RWPE2 (cell line): ENCODE measurements around the gene MAP3K5.

Experiments used
- ATAC-seq: fragments of 200-7000 bp; cut with Tn5 transposase; 3 replicates; pipeline ENCODE4 v1.9.1; 2021; ENCODE audit warnings: low read depth
- DNase-seq: peaks from one replicate; pipeline ENCODE4 v3.0.0-alpha.2; 2020; ENCODE audit warnings: low spot score
- H3K27ac ChIP-seq: fragments of 450-650 bp; 2 replicates; pipeline ENCODE4 v1.5.1; 2017; ENCODE audit warnings: mild to moderate bottlenecking; ENCODE audit not compliant: poor library complexity, severe bottlenecking
- H3K27me3 ChIP-seq: fragments of 250-450 bp; sonication (Bioruptor Pico); 2 replicates; pipeline ENCODE4 v1.5.1; 2021; ENCODE audit warnings: mild to moderate bottlenecking, moderate library complexity; ENCODE audit not compliant: insufficient read depth, poor library complexity, severe bottlenecking
- H3K36me3 ChIP-seq: fragments of 250-450 bp; sonication (Bioruptor Pico); 2 replicates; pipeline ENCODE4 v1.5.1; 2020; ENCODE audit warnings: low read depth, mild to moderate bottlenecking, moderate library complexity
- H3K4me1 ChIP-seq: fragments of 250-450 bp; sonication (Bioruptor Pico); 2 replicates; pipeline ENCODE4 v1.5.1; 2021; ENCODE audit warnings: mild to moderate bottlenecking, moderate library complexity; ENCODE audit not compliant: insufficient read depth, poor library complexity, severe bottlenecking
- H3K4me3 ChIP-seq: fragments of 250-450 bp; sonication (Bioruptor Pico); 2 replicates; pipeline ENCODE4 v1.5.1; 2021; ENCODE audit warnings: mild to moderate bottlenecking, moderate library complexity; ENCODE audit not compliant: severe bottlenecking
- H3K9me3 ChIP-seq: fragments of 250-450 bp; sonication (Bioruptor Pico); 2 replicates; pipeline ENCODE4 v1.5.1; 2021; ENCODE audit warnings: mild to moderate bottlenecking, moderate library complexity; ENCODE audit not compliant: severe bottlenecking
- TF ChIP-seq, protein P1 (sequence below): fragments of 450-650 bp; IDR thresholded peaks from one replicate; pipeline ENCODE4 v1.5.1; 2017; ENCODE audit warnings: mild to moderate bottlenecking, moderate library complexity; ENCODE audit not compliant: poor library complexity, severe bottlenecking

Gene MAP3K5

DNA sequence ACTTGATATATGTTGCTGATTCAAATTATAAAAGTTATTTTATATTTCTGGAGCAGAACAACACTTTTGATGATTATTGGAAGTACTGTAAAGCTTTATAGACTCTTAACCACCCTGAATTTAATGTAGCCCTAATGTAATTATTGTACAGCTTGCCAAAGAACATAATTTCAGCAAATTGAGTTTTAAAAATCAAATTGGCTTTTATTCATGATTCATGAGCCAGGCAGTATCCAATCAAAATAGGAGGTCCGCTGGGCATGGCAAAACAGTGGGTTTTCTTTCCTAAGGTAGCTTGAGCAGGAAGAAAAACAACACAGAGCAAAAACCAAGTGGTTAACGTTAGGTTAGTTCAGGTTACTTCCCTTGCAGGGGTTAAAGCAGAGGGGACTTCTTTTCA lies 177.3 kb downstream of the MAP3K5 start:
- no peak overlapping the region for H3K27ac ChIP-seq
- TF ChIP-seq, protein P1, sequence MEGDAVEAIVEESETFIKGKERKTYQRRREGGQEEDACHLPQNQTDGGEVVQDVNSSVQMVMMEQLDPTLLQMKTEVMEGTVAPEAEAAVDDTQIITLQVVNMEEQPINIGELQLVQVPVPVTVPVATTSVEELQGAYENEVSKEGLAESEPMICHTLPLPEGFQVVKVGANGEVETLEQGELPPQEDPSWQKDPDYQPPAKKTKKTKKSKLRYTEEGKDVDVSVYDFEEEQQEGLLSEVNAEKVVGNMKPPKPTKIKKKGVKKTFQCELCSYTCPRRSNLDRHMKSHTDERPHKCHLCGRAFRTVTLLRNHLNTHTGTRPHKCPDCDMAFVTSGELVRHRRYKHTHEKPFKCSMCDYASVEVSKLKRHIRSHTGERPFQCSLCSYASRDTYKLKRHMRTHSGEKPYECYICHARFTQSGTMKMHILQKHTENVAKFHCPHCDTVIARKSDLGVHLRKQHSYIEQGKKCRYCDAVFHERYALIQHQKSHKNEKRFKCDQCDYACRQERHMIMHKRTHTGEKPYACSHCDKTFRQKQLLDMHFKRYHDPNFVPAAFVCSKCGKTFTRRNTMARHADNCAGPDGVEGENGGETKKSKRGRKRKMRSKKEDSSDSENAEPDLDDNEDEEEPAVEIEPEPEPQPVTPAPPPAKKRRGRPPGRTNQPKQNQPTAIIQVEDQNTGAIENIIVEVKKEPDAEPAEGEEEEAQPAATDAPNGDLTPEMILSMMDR: no peak
- ATAC-seq (no peak), DNase-seq (no peak)
- no peaks in the 10 kb centered on the region for H3K9me3 ChIP-seq
- H3K4me1 ChIP-seq: peaks cover 6% of the 10 kb centered on the region
- no peak overlapping the region for H3K4me3 ChIP-seq
- H3K27me3 ChIP-seq: no peaks in the 10 kb centered on the region
- no peaks in the 10 kb centered on the region for H3K36me3 ChIP-seq

DNA sequence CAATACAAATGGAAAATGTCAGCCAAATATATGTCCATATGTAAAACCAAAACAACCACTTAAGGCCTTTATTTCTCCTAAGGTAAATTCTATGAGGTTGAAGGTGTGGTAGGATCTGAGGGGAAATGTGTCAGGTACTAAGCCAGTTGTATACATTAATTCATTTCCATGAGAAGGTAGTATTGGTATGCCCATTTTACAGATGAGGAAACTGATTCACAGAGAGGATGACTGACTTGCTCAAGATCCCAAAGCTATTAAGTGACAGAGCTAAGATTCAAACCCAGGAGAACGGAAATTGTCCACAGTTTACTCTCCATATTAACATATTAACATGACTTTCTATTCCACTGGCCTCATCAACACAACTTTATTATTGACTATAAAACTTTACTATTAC lies 177.9 kb downstream of the MAP3K5 start:
- no peak for ATAC-seq
- peaks cover 12% of the 10 kb centered on the region for H3K4me1 ChIP-seq
- no peaks in the 10 kb centered on the region for H3K9me3 ChIP-seq
- H3K27me3 ChIP-seq: no peaks in the 10 kb centered on the region
- TF ChIP-seq, protein P1: no peak
- H3K27ac ChIP-seq: no peak overlapping the region
- DNase-seq: no peak
- no peak overlapping the region for H3K4me3 ChIP-seq
- H3K36me3 ChIP-seq: no peaks in the 10 kb centered on the region

DNA sequence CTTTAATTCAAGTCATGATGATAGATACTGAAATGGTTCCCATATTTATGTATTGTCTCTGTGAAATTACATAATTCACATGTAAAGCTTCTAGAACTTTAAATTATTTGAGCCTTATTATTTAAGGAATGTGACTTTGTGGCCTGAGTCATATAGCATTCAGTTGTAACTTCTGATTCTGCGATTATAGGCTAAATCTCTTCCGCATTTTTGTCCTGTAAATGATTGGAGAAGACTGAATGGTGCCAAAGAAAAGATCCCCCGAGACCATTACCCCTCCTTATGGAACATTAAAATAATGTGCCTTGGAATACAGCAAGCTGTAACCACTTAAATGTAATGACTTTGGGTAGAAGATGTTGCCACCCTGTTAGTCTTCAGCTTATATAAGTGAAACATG lies 178.8 kb downstream of the MAP3K5 start:
- Histone ChIP-seq H3K27me3 (no peaks in the 10 kb centered on the region), H3K4me1 (peaks cover 21% of the 10 kb centered on the region), H3K9me3 (no peaks in the 10 kb centered on the region), H3K4me3 (no peak overlapping the region), H3K27ac (no peak overlapping the region), H3K36me3 (no peaks in the 10 kb centered on the region)
- ATAC-seq (no peak), DNase-seq (no peak)
- TF ChIP-seq, protein P1: no peak

DNA sequence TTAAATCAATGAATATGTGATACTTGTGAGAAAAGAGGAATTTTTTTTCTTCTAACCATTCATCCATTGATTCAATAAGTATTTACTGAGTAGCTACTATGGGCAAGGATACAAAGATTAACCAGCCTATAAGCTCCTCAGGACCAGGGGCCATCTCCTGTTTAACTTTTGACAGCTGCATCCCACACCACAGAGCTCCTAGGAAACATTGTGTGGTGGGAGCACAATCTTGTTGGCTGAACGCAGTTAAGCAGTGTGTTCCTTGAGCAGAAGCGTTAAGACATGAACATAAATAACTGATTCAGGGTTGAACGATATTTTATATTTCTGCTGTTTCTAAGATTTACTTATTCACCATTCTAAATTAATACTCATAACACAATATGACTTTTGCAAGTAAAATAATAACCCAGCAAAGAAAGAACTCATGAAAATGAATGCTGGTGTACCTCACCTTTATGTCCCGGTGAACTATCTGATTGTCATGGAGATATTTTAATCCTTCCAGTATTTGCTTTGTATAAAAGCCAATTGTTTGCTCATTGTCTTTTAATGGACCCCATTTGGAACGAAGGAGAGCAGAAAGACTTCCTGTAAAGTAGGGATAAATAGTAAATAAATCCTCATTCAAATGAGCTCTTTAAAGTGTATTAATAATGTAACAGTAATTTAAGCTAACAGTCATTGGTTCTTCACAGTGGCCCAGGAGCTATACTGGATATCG lies 179.4 kb downstream of the MAP3K5 start:
- Histone ChIP-seq H3K36me3 (no peaks in the 10 kb centered on the region), H3K27ac (no peak overlapping the region), H3K27me3 (no peaks in the 10 kb centered on the region), H3K4me3 (no peak overlapping the region), H3K9me3 (no peaks in the 10 kb centered on the region), H3K4me1 (peaks cover 24% of the 10 kb centered on the region)
- TF ChIP-seq, protein P1: no peak
- DNase-seq (no peak), ATAC-seq (no peak)

DNA sequence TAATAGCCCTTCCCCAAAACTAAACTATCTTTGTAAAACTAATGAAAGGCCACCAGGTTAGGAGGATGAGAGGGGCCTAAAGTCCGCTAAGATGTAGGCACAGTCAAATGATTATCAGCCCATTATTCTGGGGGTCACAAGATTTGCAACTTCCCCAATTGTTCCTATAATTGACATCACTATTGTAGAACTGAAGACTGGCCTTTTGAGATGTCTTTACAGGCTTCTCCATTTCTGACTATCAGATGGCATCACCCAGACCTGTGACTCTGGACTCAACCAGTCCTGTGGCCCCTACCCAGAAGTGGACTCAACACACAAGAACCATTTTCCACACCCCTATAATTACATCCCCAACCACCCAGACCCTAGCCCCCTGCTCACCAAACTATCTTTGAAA lies 180.5 kb downstream of the MAP3K5 start:
- Histone ChIP-seq H3K4me3 (no peak overlapping the region), H3K9me3 (no peaks in the 10 kb centered on the region), H3K4me1 (peaks cover 35% of the 10 kb centered on the region), H3K27ac (no peak overlapping the region), H3K36me3 (no peaks in the 10 kb centered on the region), H3K27me3 (no peaks in the 10 kb centered on the region)
- ATAC-seq (no peak), DNase-seq (no peak)
- TF ChIP-seq, protein P1: no peak
